ENCODE measurements around the gene OTOL1. TPM values are rescaled to one million over a fixed set of nuclear protein-coding genes. Genes with fewer than 3 reads are reported as not detected.

Gene OTOL1
- total and polyA plus RNA-seq, 2 donors (not counting 3 experiments of a cell fraction or from before 2014, with no cell fraction given), result not detected

DNA sequence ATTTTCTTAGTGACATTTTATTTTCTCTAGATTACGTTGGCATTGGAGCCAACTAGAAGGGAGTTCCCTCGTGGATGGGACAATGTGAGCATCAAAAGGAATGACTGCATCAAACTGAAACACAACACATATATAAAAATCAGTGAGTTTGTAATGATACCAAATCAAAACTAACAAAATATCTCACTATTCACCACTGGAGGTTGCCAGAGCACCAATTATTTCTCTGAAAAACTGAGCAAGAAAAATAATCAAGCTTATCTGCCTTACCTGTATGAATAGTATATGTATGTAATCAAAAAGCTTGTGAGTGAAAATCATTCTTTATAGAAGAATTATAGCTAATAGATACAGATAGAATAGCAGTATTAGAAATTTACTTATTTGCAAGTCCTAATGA is 46.8 kb upstream of the OTOL1 start:
- Histone ChIP-seq H3K9ac (replicated peaks; ENCODE audit: extremely low read depth, insufficient read depth, low read length) (no peak overlapping the region), H2AFZ (ENCODE audit: low read depth, low read length) (no peak overlapping the region), H3K79me2 (ENCODE audit: control insufficient read depth, insufficient read depth, low read length) (no peaks in the 10 kb centered on the region), H3K4me3 (replicated peaks in 1 of 3; ENCODE audit: insufficient read depth in 1 of 3, low read depth in 1 of 3, low read length in 3 of 3) (no peak overlapping the region), H3K9me1 (replicated peaks; ENCODE audit: control insufficient read depth, extremely low read depth, insufficient read depth, low read length) (no peaks in the 10 kb centered on the region), H3K4me1 (ENCODE audit: control insufficient read depth, extremely low read depth, insufficient read depth, low read length) (no peaks in the 10 kb centered on the region), H3K27me3 (ENCODE audit: control insufficient read depth in 2 of 2, insufficient read depth in 2 of 2, low read length in 2 of 2) (peaks cover 0 to 3% of the 10 kb centered on the region in 2 experiments), H3K4me2 (ENCODE audit: insufficient read depth, low read length) (no peak overlapping the region), H4K20me1 (replicated peaks; ENCODE audit: control insufficient read depth, extremely low read depth, insufficient read depth, low read length) (no peaks in the 10 kb centered on the region), H3K9me3 (replicated peaks; ENCODE audit: control insufficient read depth, insufficient read depth, low read length) (no peaks in the 10 kb centered on the region), H3K27ac (ENCODE audit: insufficient read depth, low read depth, low read length) (no peak overlapping the region), H3K36me3 (ENCODE audit: control insufficient read depth in 2 of 2, extremely low read depth in 1 of 2, insufficient read depth in 2 of 2, low read length in 2 of 2) (no peaks in the 10 kb centered on the region)
- ChIA-PET CTCF (no interaction called here), POLR2A (no interaction called here)
- intact Hi-C loops (cut with micrococcal nuclease), result no loop called here
- BruUV-seq (replicated peaks), result no TSS peak
- DNase-seq (ENCODE audit: low read depth, low spot score) (no peak), FAIRE-seq (no peak)
- TF ChIP-seq FOS (IDR thresholded peaks at IDR 0.05; ENCODE audit: borderline replicate concordance, insufficient read depth, low read length), result no peak
- TF ChIP-seq, protein P1, sequence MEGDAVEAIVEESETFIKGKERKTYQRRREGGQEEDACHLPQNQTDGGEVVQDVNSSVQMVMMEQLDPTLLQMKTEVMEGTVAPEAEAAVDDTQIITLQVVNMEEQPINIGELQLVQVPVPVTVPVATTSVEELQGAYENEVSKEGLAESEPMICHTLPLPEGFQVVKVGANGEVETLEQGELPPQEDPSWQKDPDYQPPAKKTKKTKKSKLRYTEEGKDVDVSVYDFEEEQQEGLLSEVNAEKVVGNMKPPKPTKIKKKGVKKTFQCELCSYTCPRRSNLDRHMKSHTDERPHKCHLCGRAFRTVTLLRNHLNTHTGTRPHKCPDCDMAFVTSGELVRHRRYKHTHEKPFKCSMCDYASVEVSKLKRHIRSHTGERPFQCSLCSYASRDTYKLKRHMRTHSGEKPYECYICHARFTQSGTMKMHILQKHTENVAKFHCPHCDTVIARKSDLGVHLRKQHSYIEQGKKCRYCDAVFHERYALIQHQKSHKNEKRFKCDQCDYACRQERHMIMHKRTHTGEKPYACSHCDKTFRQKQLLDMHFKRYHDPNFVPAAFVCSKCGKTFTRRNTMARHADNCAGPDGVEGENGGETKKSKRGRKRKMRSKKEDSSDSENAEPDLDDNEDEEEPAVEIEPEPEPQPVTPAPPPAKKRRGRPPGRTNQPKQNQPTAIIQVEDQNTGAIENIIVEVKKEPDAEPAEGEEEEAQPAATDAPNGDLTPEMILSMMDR (IDR thresholded peaks at IDR 0.05; ENCODE audit: extremely low read depth in 1 of 2, insufficient read depth in 1 of 2, low read depth in 1 of 2, low read length in 2 of 2), result no peak
- TF ChIP-seq MYC (IDR thresholded peaks at IDR 0.05; ENCODE audit: low read depth, low read length), result no peak
- no peak for TF ChIP-seq EZH2 (IDR thresholded peaks at IDR 0.05; ENCODE audit: borderline replicate concordance, low read depth, low read length, severe bottlenecking)
- TF ChIP-seq GATA2 (IDR thresholded peaks at IDR 0.05; ENCODE audit: insufficient read depth, insufficient read length, low read depth, low read length), result no peak
- TF ChIP-seq POLR2AphosphoS5 (IDR thresholded peaks at IDR 0.05; ENCODE audit: insufficient read depth, low read depth, low read length), result no peak
- no peak for TF ChIP-seq POLR2A (IDR thresholded peaks at IDR 0.05; ENCODE audit: low read depth, low read length)
- no peak for TF ChIP-seq JUN (IDR thresholded peaks at IDR 0.05; ENCODE audit: borderline replicate concordance, insufficient read depth, insufficient read length, low read depth)
- TF ChIP-seq, protein P2, sequence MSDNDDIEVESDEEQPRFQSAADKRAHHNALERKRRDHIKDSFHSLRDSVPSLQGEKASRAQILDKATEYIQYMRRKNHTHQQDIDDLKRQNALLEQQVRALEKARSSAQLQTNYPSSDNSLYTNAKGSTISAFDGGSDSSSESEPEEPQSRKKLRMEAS (IDR thresholded peaks at IDR 0.05; ENCODE audit: insufficient read depth, insufficient read length), result no peak
- dilution Hi-C loops (cut with MboI; ENCODE audit: extremely low pct_ligation_motif_present, low sequenced_read_pairs), result no loop called here

All from endothelial cell of umbilical vein (primary cell).